ENCODE results near the gene PPP1CC.

The PPP1CC gene

DNA sequence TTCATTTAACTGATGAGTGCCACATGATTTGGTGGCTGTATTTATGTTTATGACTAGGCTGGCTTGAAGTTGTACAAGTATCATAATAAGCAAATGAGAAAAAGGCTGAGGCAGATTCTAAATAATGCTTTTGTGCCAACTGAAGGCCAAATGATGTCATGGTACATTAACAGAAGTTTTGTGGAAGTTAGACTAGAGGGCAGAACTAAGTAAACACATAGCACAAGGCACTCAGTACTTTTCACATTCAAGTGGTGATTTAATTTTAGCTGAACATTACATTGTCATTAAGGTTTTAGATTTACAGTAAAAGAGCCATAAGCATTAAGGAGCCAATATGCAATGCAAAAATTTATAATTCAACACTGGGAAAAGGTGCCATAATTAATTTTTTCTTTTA is 21.1 kb downstream of the PPP1CC start:
- no peak for DNase-seq

DNA sequence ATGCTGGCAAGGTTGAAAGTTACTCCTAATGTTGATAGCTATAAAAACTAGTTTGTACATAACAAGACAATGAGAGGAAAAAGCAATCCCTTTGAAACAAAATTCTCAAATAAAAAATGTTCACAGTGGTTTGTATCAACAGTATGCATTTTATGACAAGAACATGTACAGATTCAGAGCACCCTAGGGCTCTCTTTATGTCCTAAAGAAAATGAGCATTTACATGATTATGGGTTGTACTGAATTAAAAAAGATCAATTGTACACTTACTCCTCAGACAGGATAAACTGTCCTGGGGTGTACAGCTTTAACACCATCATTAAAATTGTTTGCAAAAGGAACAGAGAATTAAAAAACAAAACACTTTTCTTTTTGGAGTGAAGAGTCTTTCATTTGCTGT is 22.2 kb downstream of the PPP1CC start:
- no peak for DNase-seq

DNA sequence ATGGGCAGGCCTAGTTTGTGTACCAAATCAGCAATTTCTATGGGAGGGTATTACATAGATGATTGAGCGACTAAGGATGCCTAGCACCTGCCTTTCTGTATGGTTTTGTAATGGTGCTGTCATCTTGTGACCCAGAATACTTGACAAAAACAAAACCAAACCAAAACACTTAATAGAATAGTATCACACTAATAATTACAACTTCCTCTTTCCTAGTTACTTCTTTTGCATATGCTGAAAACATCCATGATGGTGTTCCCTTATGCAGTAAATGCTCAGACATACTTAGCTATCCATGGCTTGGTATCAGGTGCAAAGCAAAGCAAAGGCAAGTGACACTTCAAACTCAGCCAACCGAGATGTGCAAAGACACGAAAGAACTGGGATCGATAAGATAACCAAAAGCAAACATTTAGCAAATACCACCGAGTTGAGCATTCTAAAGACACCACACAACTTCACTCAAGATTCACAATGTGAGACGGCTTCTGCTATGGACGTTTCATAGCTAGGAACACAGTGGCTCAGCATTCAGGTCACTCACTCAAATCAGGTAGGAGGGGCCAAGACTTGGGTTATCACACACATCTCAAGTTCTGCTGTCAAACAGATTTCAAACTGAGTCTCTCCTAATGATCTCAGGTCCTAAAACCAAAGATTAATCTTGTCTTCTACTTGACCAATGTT is 24.3 kb downstream of the PPP1CC start:
- no peak for DNase-seq

DNA sequence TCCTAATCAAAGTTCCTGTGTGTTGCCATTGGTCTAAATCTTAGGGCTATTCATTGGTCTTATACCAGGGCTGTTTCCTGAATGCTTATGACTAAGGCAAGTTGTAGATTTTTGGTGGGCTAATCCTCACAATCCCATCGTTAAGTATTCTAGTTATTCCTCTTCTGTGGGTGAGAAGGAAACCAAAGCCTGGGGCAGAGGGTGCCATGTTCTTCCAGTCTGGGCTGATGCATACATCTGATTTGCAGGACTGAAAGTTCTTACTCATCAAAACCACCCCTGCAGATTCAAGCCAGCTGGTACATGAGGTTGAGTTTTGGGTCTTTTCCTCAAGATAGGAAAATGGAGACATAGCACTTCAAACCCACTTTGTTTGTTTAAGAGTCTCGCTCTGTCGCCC is 25.7 kb downstream of the PPP1CC start:
- no peak for DNase-seq

DNA sequence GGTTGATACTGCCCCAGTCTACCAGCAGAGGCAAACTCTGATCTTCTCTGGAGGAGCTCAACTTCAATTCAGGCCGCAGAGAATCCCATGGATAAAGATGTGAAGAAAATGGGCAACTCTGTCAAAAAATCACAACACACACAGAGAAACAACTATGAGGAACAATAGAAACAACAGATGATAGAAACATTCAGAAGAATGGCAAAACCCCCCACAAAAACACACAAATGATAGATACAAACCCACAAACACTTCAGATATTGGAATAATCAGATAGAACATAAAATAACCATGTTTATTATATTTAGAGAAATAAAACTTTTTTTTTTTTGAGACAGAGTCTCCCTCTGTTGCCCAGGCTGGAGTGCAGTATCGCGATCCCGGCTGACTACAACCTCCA is 33.8 kb downstream of the PPP1CC start:
- no peak for DNase-seq

DNA sequence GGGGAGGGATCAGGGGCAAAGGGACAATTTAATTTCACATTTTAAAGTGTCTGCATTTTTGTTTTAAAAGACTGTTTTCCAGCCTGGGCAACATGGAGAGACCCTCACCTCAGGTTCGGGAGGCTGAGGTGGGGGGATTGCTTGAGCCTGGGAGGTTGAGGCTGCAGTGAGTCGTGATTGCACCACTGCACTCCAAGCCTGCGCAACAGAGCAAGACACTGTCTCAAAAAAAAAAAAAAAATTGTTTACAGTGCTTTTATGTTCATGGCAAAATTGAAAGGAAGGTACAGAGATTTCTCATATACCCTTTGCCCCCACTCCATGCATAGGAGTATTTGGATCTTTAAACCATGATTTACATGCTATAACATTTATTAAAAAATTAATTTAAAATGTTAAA is 37.4 kb downstream of the PPP1CC start:
- DNase-seq: no peak

DNA sequence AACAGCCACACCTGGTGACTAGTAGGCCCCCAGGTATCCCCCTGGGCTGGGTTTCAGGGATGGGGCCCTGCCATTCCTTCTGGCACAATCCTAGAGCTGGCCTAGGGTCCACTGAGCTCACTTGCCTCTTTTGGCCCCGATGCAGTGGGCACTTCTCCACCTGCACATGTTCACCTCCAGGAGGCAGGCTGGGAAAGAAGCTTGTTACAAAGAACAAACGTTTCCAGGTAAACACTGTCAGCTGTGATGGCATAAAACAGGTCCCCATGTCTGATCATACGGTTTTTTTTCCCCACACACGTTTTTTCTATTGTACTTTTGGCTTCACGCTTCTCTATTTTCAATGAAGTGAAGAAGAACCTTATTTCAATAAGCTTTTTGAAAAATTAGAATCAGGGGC is 37.9 kb downstream of the PPP1CC start:
- no peak for DNase-seq

DNA sequence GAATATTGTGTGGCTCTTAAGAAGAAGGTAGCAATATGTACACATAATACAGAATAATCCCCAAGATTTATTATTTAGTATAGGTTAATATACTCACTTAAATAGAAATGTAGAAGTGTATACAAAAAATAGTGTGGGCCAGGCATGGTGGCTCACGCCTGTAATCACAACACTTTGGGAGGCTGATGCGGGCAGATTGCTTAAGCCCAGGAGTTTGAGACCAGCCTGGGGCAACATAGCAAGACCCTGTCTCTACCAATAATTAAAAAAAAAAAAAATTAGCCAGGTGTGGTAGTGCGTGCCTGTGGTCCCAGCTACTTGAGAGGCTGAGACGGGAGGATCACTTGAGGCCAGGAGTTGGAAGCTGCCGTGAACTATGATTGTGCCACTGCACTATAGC is 38.5 kb downstream of the PPP1CC start:
- DNase-seq: no peak

DNA sequence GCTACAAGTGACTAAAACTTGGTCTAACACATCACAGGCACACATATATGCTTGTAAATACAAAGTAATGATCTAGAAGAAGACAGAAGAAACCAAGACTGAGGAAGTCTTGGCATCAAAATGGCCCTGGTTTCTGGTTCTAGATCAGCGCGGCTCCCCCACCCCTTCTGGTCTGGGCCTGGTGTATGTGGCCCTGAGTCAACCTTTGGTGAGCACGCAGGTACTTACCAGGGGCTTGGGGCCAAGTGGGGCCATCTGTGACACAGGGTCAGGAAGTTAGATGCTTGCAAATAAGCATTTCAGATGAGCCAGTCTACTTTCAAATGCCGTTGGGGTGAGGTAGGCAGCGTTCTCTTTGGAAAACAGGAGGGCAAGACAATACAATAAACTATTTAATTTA is 40.6 kb downstream of the PPP1CC start:
- no peak for DNase-seq

DNA sequence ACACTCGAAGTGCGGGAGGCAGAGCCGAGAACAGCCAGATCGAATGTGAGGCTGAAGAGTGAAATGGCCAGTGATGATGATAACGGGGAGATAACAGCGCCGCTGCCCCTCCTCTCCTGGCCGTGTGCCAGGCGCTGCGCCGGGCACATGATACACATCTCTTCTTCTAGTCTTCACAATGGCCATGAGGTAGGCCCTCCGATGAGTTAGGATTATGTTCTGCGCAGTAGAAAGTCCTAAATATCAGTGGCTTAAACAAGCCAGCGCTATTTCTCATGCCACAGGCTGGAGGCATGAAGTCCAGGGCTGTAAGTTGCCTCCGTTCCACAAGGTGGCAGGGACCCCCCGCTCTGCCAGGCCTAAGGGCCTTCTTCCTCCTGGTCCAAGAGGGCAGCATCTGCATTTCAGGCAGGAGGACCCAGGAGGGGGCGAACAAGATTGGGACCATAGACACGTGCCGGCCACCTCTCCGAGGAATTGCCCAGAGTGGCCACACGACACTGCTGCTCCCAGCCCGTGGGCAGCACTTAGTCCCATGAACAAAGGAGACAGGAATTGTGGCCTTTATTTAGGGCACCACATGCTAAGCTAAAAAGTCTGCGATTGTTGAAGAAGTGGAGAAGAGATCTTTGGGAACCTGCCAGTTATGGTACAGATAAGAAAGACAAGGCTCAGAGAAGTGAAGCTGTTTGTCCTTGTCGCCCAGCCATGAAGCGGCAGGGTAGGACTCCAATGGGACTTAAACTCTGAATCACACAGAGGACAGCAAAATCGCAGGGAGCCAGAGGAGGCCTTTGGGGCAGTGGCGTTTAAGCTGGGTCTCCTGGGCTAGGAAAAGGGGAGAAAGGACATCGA is 42.9 kb downstream of the PPP1CC start:
- DNase-seq: no peak

DNA sequence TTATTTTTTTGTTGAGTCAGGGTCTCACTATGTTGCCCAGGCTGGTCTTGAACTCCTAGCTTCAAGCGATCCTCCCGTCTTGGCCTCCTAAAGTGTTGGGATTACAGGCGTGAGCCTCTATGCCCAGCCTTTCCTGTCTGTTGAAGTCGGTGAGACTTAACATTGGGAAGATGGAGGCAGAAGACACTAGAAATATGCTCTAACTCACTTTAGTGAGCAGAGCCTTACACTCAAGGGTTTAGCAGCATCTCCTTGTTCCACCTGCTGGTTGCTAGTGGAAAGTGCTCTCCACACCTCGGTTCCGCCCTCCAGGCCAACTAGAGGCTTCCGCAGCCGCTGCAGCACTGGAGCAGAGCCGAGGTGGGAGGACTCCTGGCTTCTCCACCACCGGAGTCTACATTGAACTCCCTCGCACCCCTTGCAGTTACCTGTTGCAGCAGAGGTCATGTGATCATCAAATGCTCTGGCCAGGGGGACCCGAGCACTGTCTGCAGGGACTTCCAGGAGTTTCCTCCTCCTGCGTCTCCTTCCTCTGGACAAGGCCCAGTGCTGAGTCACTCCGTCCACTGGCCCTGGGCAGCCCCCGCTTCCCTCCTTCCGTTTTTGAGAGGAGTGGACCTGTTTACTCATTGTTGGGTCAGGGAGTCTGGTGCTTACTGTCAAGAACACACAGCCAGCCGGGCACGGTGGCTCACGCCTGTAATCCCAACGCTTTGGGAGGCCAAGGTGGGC is 44.4 kb downstream of the PPP1CC start:
- DNase-seq: peak; percentile 85

DNA sequence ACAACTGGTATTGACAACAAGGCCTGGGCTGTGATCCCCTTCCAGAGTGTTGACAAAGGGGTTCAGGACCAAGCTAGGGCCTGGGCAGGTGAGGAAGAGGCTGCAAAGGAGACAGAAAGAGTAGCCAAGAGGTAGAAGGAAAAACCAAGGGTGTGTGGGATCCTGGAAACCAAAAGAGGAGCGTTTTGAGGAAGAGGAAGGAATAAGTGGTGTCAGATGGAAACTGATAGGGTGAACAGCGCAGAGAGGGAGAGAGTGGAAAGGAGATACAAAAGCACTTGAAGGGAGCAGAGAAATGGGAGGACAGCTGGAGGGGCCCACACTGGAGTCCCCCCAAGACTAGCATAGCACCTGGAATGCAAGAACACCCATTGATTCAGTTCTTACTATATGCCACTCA is 45.5 kb downstream of the PPP1CC start:
- DNase-seq: no peak

DNA sequence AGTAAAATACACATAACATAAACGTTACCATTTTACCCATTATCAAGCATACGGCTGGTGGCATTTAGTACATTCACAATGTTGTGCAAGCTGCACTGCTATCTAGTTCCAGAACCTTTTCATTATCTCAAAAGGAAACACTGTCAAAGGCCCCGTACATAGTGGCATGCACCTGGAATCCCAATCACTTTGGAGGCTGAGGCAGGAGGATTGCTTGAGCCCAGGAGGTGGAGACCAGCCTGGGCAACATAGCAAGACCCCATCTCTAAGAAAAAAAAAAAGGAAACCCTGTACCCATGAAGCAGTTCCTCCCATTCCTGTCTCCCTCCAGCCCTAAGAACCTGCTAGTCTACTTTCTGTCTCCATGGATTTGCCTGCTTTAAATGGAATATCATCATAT is 46.4 kb downstream of the PPP1CC start:
- DNase-seq: no peak

DNA sequence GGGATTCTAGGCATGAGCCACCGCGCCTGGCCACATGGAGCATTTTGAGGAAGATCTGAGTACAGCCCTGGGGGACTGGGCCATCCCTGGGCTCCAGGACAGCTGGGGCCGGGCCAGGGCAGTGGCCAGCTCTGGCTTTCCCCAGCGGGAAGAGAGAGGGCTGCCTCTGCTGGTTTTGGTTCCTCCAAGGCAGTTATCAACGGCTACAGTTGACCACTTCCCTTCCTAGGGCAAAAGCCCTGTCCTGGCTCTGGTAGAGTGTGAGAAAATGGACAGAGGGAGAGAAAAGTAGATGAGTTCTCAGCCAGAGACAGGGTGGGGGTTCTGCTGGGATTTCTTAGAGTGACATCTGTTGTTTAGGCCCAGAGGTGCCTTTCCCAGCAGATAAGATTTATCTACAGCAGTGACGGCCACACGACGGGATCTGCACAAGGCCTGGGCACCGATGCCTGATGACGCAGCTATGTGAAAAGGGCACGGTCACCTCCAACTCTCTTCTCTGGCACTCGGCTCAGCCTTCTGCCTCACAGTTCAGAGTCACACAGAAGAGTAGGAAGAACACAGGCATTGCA is 48.3 kb downstream of the PPP1CC start:
- no peak for DNase-seq

DNA sequence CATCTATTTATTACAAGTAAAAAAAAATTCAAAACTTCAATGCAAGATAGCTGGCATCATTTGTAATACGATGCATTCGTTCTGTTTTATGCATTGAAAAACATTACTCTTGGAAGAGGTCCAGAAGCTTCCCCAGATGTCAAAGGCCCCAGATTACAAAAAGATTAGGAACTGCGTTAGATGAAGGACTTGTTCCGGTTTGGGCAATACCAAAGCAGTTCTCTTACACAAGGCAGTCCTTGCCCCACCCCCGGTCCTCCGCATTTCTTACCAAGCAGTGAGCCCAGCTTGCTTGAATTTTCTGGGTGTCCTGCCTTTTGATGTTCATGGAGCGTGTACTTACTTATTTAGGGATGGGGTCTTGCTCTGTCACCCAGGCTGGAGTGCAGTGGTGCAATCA is 49.0 kb downstream of the PPP1CC start:
- no peak for DNase-seq

DNA sequence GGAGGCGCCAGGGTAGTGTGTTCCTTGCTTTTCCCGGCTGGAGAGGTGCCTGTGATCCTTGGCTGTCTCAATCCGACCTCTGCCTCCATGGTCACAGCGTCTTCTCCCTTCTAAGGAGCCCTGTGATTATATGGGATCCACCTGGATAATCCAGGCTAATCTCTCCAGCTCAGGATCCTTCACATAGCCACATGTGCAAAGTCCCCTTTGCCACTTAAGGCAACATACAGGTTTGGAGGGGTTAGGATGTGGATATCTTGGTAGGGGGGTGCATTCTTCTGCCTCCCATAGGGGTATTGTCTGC is 52.6 kb downstream of the PPP1CC start:
- no peak for DNase-seq

DNA sequence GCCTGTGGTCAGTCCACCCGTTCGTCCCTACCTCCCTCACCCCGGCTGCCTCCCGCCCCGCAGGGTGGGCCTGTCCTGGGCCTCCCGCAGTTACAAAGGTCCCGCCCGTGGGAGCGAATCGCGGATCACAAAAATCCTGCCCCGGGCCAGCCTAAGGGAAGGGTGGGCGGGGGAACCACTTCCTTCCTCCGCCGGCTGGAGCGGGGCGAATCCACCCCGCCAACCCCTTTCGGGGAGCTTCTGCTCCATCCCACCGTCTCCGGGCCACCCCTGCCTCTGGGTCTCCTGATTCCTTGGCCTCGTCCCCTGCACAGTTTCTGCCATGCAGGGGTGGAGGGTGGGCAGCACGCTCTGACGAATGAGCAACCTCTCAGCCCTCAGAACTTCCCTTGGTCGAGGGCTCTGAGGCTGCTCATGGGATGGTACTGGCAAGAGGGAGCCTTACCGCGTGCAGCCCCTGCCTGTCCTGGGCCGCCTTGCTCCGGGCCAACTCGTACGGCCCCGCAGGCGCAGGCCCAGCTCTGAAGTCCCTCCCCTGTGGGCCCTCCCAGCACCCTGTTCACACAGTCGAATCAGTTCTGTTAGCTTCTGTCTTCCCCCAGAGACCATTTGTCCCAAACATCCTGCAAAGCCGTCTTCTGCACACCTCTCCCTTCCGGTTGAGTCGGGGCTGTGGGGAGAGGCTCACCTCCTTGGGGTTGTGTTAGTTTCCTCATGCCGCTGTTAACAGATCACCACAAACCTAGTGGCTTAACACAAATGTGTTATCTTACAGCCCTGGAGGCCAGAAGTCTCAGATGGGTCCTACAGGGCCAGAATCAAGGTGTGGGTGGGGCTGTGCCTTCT is 53.2 kb downstream of the PPP1CC start:
- DNase-seq: peak; percentile 36

DNA sequence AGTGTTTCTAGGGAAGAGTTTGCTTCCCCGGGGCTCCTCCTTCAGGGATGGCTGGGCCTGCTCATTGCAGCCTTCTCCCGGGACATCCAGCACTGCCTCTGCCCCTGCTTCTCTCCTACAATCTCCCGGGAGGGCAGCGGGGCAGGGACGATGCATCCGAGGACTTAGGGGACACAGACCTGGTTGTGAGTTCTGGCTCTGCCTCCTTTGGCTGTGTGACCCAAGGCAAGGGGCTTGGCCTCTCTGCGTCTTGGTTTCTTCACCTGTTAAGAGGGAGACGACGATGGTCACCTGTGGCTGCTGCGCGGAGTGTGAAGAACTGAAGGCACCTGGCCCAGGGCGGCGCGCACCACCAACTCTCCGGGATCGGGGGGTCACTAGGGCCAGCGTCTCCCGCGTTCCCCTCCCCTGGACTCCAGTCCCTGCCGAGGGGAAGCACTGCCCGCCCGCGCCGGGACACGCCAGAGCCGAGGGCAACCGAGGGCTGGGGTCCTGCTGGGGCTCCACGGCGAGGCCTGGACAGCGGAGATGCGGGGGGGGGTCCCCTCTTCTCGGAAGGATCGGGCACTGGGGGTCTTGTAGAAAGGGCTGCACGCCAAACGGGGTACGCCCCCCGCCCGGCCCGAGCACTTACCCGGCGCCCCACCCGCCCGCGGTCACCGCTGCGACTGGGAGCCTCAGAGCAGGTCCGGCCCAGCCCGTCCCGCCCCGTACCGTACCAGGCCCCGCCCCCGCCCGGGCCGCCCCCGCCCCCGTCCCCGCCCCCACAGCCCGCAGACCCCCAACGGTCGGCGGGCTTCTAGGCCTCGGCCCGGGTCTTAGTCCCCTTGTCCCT is 54.0 kb downstream of the PPP1CC start, which contains the start of gene HVCN1:
Gene HVCN1 (minus strand): TSS at position 670 of the 835 bp plus-strand sequence. CDS start 5,870 bp downstream, outside the sequence.
- DNase-seq: no peak

DNA sequence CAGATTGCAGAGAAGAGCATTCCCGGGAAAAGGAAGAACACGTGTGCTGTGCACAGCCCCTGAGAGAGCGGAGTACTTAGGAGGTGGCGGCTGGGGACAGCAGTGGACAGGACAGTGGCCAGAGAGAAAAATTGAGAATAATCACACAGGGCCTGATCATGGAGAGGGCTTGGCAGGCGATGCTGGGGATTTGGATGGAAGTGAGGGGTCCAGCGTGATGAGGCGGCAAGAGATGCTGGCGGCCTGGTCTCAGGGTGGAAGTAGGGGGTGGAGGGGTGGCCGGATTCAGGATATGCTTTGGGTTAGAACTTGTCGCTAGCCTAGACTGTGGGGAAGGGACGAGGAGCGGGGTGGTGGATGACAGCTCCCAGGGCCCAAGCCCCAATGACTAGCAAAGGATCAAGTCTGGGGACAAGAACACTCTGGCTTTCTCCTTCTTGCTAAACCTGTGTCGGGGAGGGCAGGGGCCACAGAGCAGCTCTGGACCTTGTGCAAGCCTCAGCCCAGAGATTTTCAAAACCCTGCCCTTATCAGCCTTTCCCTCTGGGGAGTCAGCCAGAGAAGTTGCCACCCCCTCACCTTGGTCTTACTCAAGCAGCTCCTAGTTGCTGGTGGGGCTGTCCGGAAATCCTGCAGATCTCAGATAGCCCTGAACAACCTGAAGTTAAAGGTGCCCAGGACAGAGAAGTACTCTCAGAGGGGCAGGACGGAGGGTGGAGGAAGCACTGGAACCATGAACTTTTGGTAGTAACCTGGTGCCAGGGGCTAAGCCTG is 55.1 kb downstream of the PPP1CC start:
- DNase-seq: no peak

DNA sequence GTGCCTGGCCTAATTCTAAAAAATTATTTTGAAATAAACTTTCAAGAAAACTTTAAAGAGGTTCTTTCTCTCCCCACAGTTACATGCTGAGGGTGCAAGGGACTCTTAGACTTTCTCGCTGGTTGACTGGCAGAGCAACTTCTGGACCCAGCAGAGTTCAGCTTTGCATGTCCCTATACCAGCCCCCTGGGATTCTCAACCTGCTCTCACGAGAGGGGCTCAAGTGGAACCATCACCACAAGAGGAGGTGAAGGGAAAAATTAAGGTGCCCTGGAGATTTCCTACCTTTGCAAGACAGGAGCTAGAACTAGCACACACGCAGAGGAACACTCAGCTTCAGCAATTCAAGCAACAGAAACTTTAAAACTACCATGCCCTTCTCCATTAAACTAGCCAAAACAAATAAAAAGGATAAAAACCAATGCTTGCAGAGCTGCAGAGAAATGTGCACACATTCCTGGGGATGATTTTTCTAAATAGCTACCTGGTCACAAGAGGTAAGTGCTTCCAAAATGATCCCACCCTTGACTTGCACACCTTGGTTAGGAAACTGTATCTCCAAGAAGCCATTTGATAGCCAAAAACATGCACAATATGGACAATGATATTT is 56.3 kb downstream of the PPP1CC start:
- no peak for DNase-seq
